CD14-positive monocyte (primary cell): ENCODE data around the gene SLC44A4. TPM values are rescaled to one million over a fixed set of nuclear protein-coding genes. Genes with fewer than 3 reads are reported as not detected.
"Not testable (repeated sequence)": the region's sequence is repeated elsewhere in the genome, so short reads cannot be mapped to it uniquely, and the experiment has no call there.

Source experiments
- DNase-seq, 3 donors: peaks; one replicate each; pipeline ENCODE4 v3.0.0-alpha.2; 2011 to 2022
- H2AFZ ChIP-seq: 2 replicates; pipeline ENCODE4 v1.6.0; 2012; ENCODE audit warnings: mild to moderate bottlenecking, low read depth, low read length, inconsistent platforms; ENCODE audit not compliant: insufficient read depth, poor library complexity, severe bottlenecking
- H3K27ac ChIP-seq, 2 donors: 1 replicate in 1 of 2; 2 replicates in 1 of 2; pipeline ENCODE4 v1.5.1; 2012 to 2013; ENCODE audit warnings: low read length in 2 of 2, control low read depth in 1 of 2, inconsistent platforms in 1 of 2, low read depth in 1 of 2, mild to moderate bottlenecking in 1 of 2
- H3K27me3 ChIP-seq, 2 donors: one replicate each; pipeline versions ENCODE4 v1.6.0 to v1.6.1; 2011 to 2013; ENCODE audit warnings: low read length in 2 of 2; ENCODE audit not compliant: control insufficient read depth in 2 of 2, insufficient read depth in 2 of 2
- H3K36me3 ChIP-seq, 2 donors: replicated peaks in 1 of 2; 1 replicate in 1 of 2; 2 replicates in 1 of 2; pipeline versions ENCODE4 v1.5.1 to v1.6.1; 2012 to 2013; ENCODE audit warnings: low read length in 2 of 2, control low read depth in 1 of 2, inconsistent platforms in 1 of 2, mild to moderate bottlenecking in 1 of 2; ENCODE audit not compliant: insufficient read depth in 2 of 2, control insufficient read depth in 1 of 2
- H3K4me1 ChIP-seq, 2 donors: 1 replicate in 1 of 2; 2 replicates in 1 of 2; pipeline versions ENCODE4 v1.5.1 to v1.6.1; 2012 to 2013; ENCODE audit warnings: low read length in 2 of 2, control low read depth in 1 of 2, inconsistent platforms in 1 of 2, mild to moderate bottlenecking in 1 of 2, moderate library complexity in 1 of 2; ENCODE audit not compliant: insufficient read depth in 2 of 2, control insufficient read depth in 1 of 2
- H3K4me2 ChIP-seq: replicated peaks from 2 replicates; pipeline ENCODE3; 2012; ENCODE audit warnings: low read length, moderate library complexity, mild to moderate bottlenecking; ENCODE audit not compliant: poor library complexity, severe bottlenecking; ENCODE audit errors: extremely low read depth
- H3K4me3 ChIP-seq, 3 experiments: fragments of 200-600 bp in 1 of 3; sonication (generic) in 1 of 3; replicated peaks in 1 of 3; 1 replicate in 2 of 3; 2 replicates in 1 of 3; pipeline ENCODE4 v1.5.1; 2011 to 2013; ENCODE audit warnings: low read length in 3 of 3, mild to moderate bottlenecking in 3 of 3, control low read depth in 2 of 3, low read depth in 2 of 3, inconsistent platforms in 1 of 3, moderate library complexity in 1 of 3
- H3K79me2 ChIP-seq: 2 replicates; pipeline ENCODE4 v1.6.0; 2012; ENCODE audit warnings: mild to moderate bottlenecking, control low read depth, inconsistent platforms, low read length, moderate library complexity; ENCODE audit not compliant: insufficient read depth
- H3K9ac ChIP-seq: 2 replicates; pipeline ENCODE4 v1.6.0; 2017; ENCODE audit warnings: low read length, mild to moderate bottlenecking; ENCODE audit not compliant: insufficient read depth, poor library complexity, severe bottlenecking
- H3K9me3 ChIP-seq, 2 donors: replicated peaks in 1 of 2; 1 replicate in 1 of 2; 2 replicates in 1 of 2; pipeline versions ENCODE4 v1.5.1 to v1.6.1; 2012 to 2013; ENCODE audit warnings: low read length in 2 of 2, control low read depth in 1 of 2; ENCODE audit not compliant: control insufficient read depth in 1 of 2, insufficient read depth in 1 of 2
- H4K20me1 ChIP-seq: 2 replicates; pipeline ENCODE4 v1.6.0; 2012; ENCODE audit warnings: mild to moderate bottlenecking, low read length, control low read depth, moderate library complexity; ENCODE audit not compliant: insufficient read depth
- H3K27ac Mint-ChIP-seq, 7 donors: one replicate each; pipeline ENCODE4 v1.8.0; 2020; ENCODE audit warnings: mild to moderate bottlenecking in 7 of 7, mixed read lengths in 7 of 7, moderate library complexity in 6 of 7, inconsistent platforms in 2 of 7
- H3K27me3 Mint-ChIP-seq, 3 donors: one replicate each; pipeline ENCODE4 v1.8.0; 2021 to 2022; ENCODE audit warnings: low read depth in 3 of 3, mild to moderate bottlenecking in 3 of 3, mixed read lengths in 3 of 3, moderate library complexity in 3 of 3, inconsistent platforms in 1 of 3
- H3K36me3 Mint-ChIP-seq, 2 donors: one replicate each; pipeline ENCODE4 v1.8.0; 2020; ENCODE audit warnings: mixed read lengths in 2 of 2, inconsistent platforms in 1 of 2, mild to moderate bottlenecking in 1 of 2
- H3K4me1 Mint-ChIP-seq: one replicate; pipeline ENCODE4 v1.8.0; 2020; ENCODE audit warnings: mild to moderate bottlenecking, mixed read lengths
- H3K4me3 Mint-ChIP-seq, 2 donors: one replicate each; pipeline ENCODE4 v1.8.0; 2020; ENCODE audit warnings: mild to moderate bottlenecking in 2 of 2, mixed read lengths in 2 of 2, moderate library complexity in 1 of 2
- H3K9me3 Mint-ChIP-seq, 7 donors: one replicate each; pipeline ENCODE4 v1.8.0; 2020 to 2022; ENCODE audit warnings: mixed read lengths in 7 of 7, mild to moderate bottlenecking in 6 of 7, moderate library complexity in 6 of 7, inconsistent platforms in 2 of 7
- CTCF ChIP-seq: fragments of 200-600 bp; IDR thresholded peaks from one replicate; pipeline ENCODE4 v1.8.0; 2022; ENCODE audit warnings: antibody characterized with exemption, mild to moderate bottlenecking
- WGBS: methylation state at CpG from one replicate; pipeline ENCODE4 v1.1.5; 2013; ENCODE audit warnings: missing lambda C conversion rate; ENCODE audit not compliant: insufficient coverage; 5-methylcytosine and 5-hydroxymethylcytosine counted together
- intact Hi-C, 2 donors: fragments of 100-400 bp; cut with micrococcal nuclease; formaldehyde crosslinking; loops; one replicate each; pipeline versions ENCODE4 v1.15.0 to v1.15.1; 2023
- polyA plus RNA-seq, 3 donors: library from polyadenylated mRNA; depleted of rRNA in 1 of 3; unstranded in 2 of 3; stranded (reverse) in 1 of 3; fragments of 300-500 nt in 2 of 3; fragments of >200 nt in 1 of 3; fragmentation: Illumina TruSeq in 2 of 3; gene quantifications; 1 replicate in 2 of 3; 2 replicates in 1 of 3; pipeline ENCODE4 v1.2.3, GENCODE V29; 2012 to 2021

Gene SLC44A4
- polyA plus RNA-seq, 3 donors, result 0.09 TPM; not detected in 2

- Mint-ChIP-seq H3K4me1 (peaks cover 61% of the 10 kb centered on the region), H3K9me3 (no peaks in the 10 kb centered on the region), H3K27ac (peak overlapping the region; percentile 96 to 99 (median 98)), H3K27me3 (peaks cover 0 to 2% (median 0%) of the 10 kb centered on the region in 3 donors), H3K36me3 (no peaks in the 10 kb centered on the region), H3K4me3 (peak overlapping the region; percentile 94 to 95)
- Histone ChIP-seq H3K9me3 (no peaks in the 10 kb centered on the region), H3K27ac (peak overlapping the region; percentile 69 to 82), H2AFZ (peak overlapping the region; percentile 82), H3K9ac (peak overlapping the region; percentile 68), H4K20me1 (peaks cover 4% of the 10 kb centered on the region), H3K79me2 (peaks cover 40% of the 10 kb centered on the region), H3K4me2 (peak overlapping the region; percentile 83), H3K27me3 (no peaks in the 10 kb centered on the region), H3K36me3 (no peaks in the 10 kb centered on the region), H3K4me3 (peak overlapping the region; percentile 41 to 86 (median 81)), H3K4me1 (peaks cover 60 to 69% of the 10 kb centered on the region in 2 donors)
- 0% methylated on average over 10 of the region's 13 CpGs for WGBS
- DNase-seq, result peak in 2 of 3 donors; percentile 39 to 49
- intact Hi-C loops, result no loop called here
- no peak for TF ChIP-seq CTCF
These were observed 52.0 kb downstream of the SLC44A4 start for GRCh38 chr6:31826793-31827285.

- no peak for DNase-seq
- no peak overlapping the region for H2AFZ ChIP-seq
- Mint-ChIP-seq H3K36me3 (no peaks in the 10 kb centered on the region), H3K9me3 (peaks cover 0 to 2% (median 0%) of the 10 kb centered on the region in 7 donors), H3K27ac (peak overlapping the region in 1 of 7 donors; percentile 97), H3K27me3 (peaks cover 0 to 2% (median 0%) of the 10 kb centered on the region in 3 donors), H3K4me1 (peaks cover 58% of the 10 kb centered on the region), H3K4me3 (no peak overlapping the region)
- H3K4me3 ChIP-seq, result no peak overlapping the region
- no peak for TF ChIP-seq CTCF
- H3K4me1 ChIP-seq, result peaks cover 58 to 69% of the 10 kb centered on the region in 2 donors
- no peaks in the 10 kb centered on the region for H3K9me3 ChIP-seq
- no peak overlapping the region for H3K4me2 ChIP-seq
- intact Hi-C loops, result no loop called here
- peaks cover 36% of the 10 kb centered on the region for H3K79me2 ChIP-seq
- peaks cover 4% of the 10 kb centered on the region for H4K20me1 ChIP-seq
- H3K27me3 ChIP-seq, result no peaks in the 10 kb centered on the region
- no CpG with 5 or more reads among the region's 4 CpGs for whole genome bisulfite sequencing
- H3K9ac ChIP-seq, result no peak overlapping the region
- H3K36me3 ChIP-seq, result no peaks in the 10 kb centered on the region
- H3K27ac ChIP-seq, result no peak overlapping the region
These were observed 53.2 kb downstream of the SLC44A4 start for GRCh38 chr6:31825553-31825952.

- H3K9me3 Mint-ChIP-seq, H3K9me3 ChIP-seq, H3K27me3 ChIP-seq, intact Hi-C loops, H3K36me3 Mint-ChIP-seq, H4K20me1 ChIP-seq, H3K36me3 ChIP-seq, H3K27me3 Mint-ChIP-seq, H3K9ac ChIP-seq: not testable (repeated sequence)
- H3K4me2 ChIP-seq, result peak overlapping the region; percentile 98
- WGBS, result no CpG with 5 or more reads among the region's 9 CpGs
- peak in 2 of 3 donors; percentile 31 to 46 for DNase-seq
- H2AFZ ChIP-seq, result peak overlapping the region; percentile 4
- H3K4me3 ChIP-seq, result peak overlapping the region in 1 of 3 experiments; percentile 33
- H3K79me2 ChIP-seq, result peaks cover 43% of the 10 kb centered on the region
- Mint-ChIP-seq H3K4me3 (peak overlapping the region; percentile 56 to 80), H3K4me1 (peaks cover 67% of the 10 kb centered on the region), H3K27ac (peak overlapping the region; percentile 84 to 91 (median 87))
- H3K4me1 ChIP-seq, result peaks cover 65 to 77% of the 10 kb centered on the region in 2 donors
- H3K27ac ChIP-seq, result peak overlapping the region; percentile 37 to 43
These were observed 55.1 kb downstream of the SLC44A4 start for GRCh38 chr6:31823592-31824196.
